ENCODE data around the gene C2CD2L.
A peak's percentile ranks its signal among the peaks of the same experiment; 100 is the strongest.

Gene C2CD2L

DNA sequence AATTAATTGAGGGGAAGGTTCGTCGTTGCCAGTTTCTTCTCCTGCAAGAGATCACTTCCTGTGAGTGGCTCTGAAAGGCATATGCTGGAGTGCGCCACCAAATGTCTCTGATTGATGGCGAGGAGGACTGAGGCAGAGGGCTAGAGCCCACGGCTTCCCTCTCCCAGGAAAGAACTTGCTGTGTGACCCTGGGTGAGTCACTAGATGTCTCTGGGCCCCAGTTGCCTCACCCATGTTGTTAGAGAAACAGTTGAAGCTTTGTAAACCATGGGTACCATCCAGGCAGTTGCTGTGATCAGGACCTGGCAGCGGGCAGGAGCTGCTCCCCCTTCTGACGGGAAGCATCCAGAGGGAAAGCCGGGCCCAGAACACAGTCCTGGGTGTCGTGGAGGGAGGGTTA is 44.9 kb downstream of the C2CD2L start:
- no peak for DNase-seq (ENCODE audit: low spot score)

DNA sequence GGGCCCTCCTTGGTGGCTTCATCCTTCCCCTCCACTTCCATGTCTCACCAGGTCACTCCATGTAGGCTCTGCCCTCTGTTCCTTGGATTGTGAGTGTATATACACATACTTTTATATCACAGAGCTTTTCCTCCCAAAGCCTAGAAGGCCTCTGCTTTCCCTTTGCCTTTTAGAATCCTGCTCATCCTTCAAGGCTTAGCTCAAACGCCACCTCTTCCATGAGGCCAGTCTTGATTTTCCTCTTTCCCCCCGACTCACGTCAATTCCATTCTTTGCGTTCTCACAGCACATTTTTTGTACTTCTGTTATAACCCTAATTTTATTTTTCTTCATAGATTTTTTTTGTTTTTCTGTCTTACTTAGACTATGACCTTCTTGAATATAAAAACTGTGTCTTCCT is 45.5 kb downstream of the C2CD2L start:
- no peak for DNase-seq (ENCODE audit: low spot score)

GRCh38 chr11:119153049-119153818 is 46.1 kb downstream of the C2CD2L start:
- no peak for DNase-seq (ENCODE audit: low spot score)

- no peak for DNase-seq (ENCODE audit: low spot score)
Observed at GRCh38 chr11:119154178-119154577, 47.0 kb downstream of the C2CD2L start.

DNA sequence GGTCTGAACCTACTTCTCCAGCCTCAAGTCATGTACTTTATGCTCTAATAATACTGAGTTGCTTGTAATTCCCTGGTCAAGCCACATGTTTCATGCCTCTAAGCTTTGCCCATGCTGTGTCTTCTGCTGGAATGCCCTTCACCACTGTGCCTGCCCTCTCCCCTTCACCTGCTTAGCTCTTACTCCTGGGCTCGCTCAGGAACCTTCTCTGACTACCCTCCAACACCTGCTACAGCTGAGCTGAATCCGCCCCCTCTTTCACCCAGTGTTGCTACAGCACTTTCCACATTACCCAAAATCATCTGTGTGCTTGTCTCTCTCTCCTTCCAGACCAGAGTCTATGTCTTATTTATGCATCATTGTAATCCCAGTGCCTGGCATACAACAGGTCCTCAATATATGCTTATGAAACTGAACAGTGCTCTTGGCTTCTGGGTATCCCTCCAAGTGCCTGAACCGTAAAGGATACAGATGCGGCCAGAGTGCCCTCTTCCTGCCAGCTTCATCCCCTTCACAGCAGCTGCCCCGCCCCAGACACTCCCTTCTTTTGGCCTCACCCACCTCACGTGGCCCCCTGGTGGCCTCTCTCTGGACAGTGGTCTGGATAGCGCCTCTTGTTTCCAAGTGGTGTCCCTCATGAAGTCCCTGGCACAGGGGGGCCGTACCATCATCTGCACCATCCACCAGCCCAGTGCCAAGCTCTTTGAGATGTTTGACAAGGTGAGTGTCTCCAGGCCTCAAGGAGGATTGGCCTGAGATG is 48.8 kb downstream of the C2CD2L start:
- DNase-seq (ENCODE audit: low spot score): no peak

- no peak for DNase-seq (ENCODE audit: low spot score)
Observed at GRCh38 chr11:119156496-119156895, 49.4 kb downstream of the C2CD2L start.

DNA sequence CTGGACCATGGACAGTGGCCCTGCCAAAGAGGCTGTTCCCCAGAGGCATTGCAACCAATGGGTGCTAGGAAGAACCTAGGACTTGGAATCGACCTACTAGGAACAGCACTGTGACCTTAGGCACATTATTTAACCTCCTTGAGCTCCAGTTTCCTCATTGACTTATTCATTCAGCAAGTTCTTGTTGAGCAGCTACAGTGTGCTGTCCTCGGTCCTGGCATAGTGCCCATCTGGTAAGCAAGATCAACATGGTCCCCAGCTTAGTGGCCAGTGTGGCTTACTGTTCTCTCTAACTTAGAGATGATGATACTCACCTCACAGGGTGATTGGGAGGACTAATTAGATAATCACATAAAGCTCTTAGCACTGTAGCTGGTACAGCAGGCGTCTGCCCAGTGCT is 49.9 kb downstream of the C2CD2L start:
- no peak for DNase-seq (ENCODE audit: low spot score)

GRCh38 chr11:119158467-119158866 is 51.3 kb downstream of the C2CD2L start:
- no peak for DNase-seq (ENCODE audit: low spot score)

GRCh38 chr11:119160151-119160550 is 53.0 kb downstream of the C2CD2L start:
- no peak for DNase-seq (ENCODE audit: low spot score)

GRCh38 chr11:119161871-119162270 is 54.7 kb downstream of the C2CD2L start:
- no peak for DNase-seq (ENCODE audit: low spot score)

DNA sequence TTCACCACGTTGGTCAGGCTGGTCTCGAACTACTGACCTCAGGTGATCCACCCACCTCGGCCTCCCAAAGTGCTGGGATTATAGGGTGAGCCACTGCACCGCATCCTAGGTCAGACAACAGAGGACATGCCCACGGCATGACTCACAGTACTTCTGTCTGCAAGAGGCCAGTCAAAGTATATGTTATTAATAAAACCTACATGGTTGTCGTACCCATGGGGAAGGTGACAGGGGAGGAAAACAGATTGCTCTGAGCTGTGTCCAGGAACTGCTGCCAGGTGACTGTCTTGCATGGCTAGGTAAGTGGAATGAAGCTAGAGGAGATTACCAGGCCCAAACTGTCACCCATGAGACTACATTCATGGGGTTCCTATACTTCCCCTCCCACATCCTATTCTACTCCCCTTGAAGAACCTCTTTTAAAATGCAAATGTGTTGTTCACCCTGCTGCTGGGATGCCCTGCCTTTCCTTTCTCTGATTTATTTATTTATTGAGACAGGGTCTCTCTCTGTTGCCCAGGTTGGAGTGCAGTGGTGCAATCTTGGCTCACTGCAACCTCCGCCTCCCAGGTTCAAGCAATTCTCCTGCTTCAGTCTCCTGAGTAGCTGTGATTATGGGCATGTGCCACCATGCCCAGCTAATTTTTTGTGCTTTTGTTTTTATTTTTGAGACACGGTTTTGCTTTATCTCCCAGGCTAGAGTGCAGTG is 59.4 kb downstream of the C2CD2L start:
- DNase-seq (ENCODE audit: low spot score): peak; percentile 99

DNA sequence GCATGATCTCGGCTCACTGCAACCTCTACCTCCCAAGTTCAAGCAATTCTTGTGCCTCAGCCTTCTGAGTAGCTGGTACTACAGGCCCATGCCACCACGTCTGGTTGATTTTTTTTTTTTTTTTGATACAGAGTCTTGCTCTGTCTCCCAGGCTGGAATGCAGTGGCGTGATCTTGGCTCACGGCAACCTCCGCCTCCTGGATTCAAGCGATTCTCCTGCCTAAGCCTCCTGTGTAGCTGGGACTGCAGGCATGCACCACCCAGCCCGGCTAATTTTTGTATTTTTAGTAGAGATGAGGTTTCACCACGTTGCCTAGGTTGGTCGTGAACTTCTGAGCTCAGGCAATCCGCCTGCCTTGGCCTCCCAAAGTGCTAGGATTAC is 59.9 kb downstream of the C2CD2L start:
- DNase-seq (ENCODE audit: low spot score): peak; percentile 29

DNA sequence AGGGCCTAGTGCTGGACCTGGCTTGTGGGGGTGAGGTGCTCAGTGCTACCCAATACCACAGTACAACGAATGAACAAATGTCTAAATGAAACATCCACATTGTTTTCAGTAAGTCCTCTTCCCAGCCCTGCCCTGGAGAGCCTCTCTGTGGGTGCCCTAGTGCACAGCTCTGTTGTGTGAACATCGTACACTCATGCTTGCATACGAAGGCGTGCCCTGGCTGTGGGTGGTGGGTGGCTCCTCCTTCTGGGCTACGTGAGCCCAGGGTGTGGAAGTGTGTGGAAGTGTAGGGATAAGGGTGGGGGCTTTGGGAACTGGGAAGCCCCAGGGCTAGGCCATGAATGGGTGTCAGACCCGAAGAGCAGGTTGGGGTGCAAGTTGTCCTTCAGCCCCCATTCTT is 60.8 kb downstream of the C2CD2L start:
- peak; percentile 35 for DNase-seq (ENCODE audit: low spot score)

Data from kidney tubule cell (primary cell).